Heart left ventricle (tissue), 13 donors: ENCODE measurements around the gene ORMDL1.

Experiments used
- POLR2A ChIP-seq, 2 donors: fragments of 450-650 bp; IDR thresholded peaks; one replicate each; pipeline ENCODE4 v1.6.1; 2017; ENCODE audit warnings: antibody characterized with exemption in 2 of 2, mild to moderate bottlenecking in 2 of 2, moderate library complexity in 2 of 2
- TF ChIP-seq, protein P1 (sequence below), 12 donors: fragments of 200-600 bp; sonication (generic) in 4 of 12; IDR thresholded peaks; one replicate each; pipeline versions ENCODE4 v1.5.0 to v1.8.0; 2018 to 2022; ENCODE audit warnings: antibody characterized with exemption in 12 of 12, mild to moderate bottlenecking in 5 of 12
- donor health status: ischemic (EF 13 %, LVEDD 7.1; RV severe dilation, severe dysfunction).
- donor health status: DM: no; HTN: yes; CAD: no.
- donor health status: DM: no; HTN: no; CAD: no.
- donor health status: ischemic (EF 25% LVEDD 6.9; RV normal size, moderate dysfunction).
- donor health status: ischemic (EF 25% LVEDD 5.7; RV mildly dilated, moderate dysfunction).
- donor health status: ischemic (EF 35%, LVEDD 5.7; RV mildly dilated, moderate dysfunction).
- donor health status: nonischemic (EF 11% LVEDD 7.7; RV severe dilation, severe dysfunction).
- donor health status: DM: yes; HTN: yes; CAD: no.
- donor health status: PGD.
- donor health status: ischemic (EF 29% LVEDD 5.4; RV normal size, mild dysfunction).
- donor health status: nonischemic (EF 23%, LVEDD 6.1; RV moderate dilation, normal function).

DNA sequence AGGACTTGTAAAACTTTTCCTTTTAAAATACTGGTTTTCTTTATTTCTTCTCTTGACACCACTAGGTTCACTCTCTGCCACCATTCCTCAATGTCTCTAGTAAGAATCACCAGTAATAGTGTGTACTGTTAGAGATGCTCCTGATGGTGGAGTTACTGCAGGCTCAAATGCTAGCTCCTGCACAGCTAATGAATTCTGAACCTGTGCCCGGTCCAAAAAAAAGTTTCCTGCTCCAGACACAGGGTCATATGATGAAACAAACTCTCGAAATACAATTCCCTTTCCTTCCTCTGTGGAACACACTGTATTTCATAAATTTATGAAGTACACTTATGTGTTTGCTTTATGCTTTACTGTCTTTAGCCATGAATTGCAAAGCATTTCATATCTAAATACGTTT lies 19.3 kb upstream of the ORMDL1 start:
- no peak for TF ChIP-seq POLR2A (IDR thresholded peaks at IDR 0.05)
- TF ChIP-seq, protein P1, sequence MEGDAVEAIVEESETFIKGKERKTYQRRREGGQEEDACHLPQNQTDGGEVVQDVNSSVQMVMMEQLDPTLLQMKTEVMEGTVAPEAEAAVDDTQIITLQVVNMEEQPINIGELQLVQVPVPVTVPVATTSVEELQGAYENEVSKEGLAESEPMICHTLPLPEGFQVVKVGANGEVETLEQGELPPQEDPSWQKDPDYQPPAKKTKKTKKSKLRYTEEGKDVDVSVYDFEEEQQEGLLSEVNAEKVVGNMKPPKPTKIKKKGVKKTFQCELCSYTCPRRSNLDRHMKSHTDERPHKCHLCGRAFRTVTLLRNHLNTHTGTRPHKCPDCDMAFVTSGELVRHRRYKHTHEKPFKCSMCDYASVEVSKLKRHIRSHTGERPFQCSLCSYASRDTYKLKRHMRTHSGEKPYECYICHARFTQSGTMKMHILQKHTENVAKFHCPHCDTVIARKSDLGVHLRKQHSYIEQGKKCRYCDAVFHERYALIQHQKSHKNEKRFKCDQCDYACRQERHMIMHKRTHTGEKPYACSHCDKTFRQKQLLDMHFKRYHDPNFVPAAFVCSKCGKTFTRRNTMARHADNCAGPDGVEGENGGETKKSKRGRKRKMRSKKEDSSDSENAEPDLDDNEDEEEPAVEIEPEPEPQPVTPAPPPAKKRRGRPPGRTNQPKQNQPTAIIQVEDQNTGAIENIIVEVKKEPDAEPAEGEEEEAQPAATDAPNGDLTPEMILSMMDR (IDR thresholded peaks at IDR 0.05): no peak
